HG03558 (cell line): ENCODE measurements around the gene BSND.

ENCODE experiments used
- ATAC-seq: cut with Tn5 transposase; IDR thresholded peaks from one replicate; pipeline ENCODE4 v1.9.1; 2021; ENCODE audit warnings: moderate number of reproducible peaks; ENCODE audit not compliant: unreplicated experiment; ENCODE audit errors: extremely low read depth

BSND gene

GRCh38 chr1:54989968-54990810, 8.5 kb upstream of the BSND start:
- ATAC-seq = no peak

GRCh38 chr1:54990916-54991315, 7.8 kb upstream of the BSND start:
- ATAC-seq = no peak

DNA sequence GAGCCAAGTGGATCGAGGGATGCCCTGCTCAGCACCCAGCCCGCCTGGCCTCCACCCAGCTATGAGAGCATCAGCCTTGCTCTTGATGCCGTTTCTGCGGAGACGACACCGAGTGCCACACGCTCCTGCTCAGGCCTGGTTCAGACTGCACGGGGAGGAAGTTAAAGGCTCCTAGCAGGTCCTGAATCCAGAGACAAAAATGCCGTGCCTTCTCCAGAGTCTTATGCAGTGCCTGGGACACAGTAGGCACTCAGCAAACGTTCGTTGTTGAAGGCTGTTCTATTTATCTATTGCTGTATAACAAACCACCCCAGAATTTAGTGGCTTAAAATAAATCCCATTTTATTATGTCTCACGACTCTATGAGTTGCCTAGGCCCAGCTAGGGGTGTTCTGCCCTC, 6.8 kb upstream of the BSND start:
- ATAC-seq = no peak

- no peak for ATAC-seq
Observed at GRCh38 chr1:54993140-54993539, 5.6 kb upstream of the BSND start.

- no peak for ATAC-seq
Observed at GRCh38 chr1:54994355-54994990, 4.3 kb upstream of the BSND start.

DNA sequence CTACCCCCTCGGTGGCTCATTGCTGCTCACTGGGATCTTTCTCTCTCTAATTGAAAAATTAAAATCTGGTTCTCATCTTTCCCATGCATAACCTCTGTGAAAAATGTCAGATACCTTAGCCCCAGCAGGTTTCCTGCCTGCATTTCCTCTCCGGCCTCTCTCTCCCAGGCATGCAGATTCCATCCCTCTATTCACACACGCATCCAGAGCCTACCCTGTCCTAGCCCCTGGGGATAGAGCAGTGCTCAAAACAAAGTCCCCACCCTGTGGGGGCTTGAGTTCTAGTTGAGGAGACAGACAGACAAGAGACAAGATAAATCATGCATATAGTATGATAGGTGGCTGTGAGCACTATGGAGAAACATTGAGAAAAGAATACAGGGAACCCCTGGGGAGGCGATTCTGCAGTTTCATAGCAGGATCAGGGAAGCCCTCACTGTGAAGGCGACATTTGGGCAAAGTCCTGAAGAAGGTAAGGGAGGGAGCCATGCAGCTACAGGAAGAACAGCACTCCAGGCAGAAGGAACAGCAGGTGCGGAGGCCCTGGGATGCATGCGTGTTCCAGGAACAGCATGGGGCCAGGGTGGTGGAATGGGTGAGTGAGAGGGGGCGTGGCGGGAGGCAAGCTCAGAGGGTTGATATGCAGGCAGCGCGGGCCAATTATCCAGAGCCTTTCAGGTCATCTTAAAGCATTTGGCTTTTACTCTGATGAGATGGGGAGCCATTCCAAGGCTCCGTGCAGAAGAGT, 3.5 kb upstream of the BSND start:
- ATAC-seq = no peak

- no peak for ATAC-seq
Observed at GRCh38 chr1:54995835-54996234, 2.9 kb upstream of the BSND start.

DNA sequence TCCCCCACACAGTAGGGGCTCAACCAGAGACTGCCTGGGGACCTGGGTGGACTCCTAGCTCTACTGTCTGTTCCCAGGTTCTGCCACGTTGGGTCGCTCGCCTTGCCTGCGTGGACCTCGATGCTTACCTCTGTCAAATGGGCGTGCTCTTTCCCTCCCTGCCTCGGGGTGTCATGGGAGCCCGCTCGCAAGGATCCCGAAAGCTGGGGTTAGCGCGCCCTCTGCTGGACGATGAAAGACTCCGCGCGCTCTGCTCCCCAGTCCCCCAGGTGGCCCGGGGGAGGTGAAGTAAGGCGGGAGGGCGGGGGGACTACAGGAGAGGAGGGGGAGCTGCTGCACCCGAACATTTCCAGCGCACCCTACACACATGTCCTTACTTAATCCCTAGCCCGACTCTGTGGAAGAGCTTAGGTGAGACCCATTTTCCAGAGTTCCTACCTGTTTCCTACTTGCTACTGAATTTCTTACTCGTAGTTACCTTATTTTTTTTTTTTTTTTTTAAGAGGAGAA, 2.3 kb upstream of the BSND start:
- ATAC-seq = no peak

GRCh38 chr1:54996869-54997710, 1.6 kb upstream of the BSND start:
- ATAC-seq = no peak

GRCh38 chr1:54997711-54997986, 1.1 kb upstream of the BSND start:
- no peak for ATAC-seq

DNA sequence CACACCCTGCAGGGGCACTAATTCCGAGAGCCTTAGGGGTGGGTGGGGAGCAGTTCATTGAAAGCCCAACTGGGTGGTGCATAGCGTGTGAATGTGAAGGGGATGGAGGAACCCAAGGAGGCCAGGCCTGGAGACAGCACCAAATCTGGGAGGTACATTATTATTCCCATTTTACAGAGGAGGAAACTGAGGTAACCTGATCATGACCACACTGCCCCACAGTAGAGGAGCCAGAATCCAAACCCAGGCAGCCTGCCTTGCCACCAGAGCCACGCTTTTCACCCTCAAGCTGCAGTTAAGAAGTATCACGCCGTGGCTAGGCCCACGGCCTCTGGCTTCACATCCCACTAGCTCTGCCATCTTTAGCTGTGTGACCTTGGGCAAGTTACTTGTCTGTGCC, 633 bp upstream of the BSND start:
- no peak for ATAC-seq

DNA sequence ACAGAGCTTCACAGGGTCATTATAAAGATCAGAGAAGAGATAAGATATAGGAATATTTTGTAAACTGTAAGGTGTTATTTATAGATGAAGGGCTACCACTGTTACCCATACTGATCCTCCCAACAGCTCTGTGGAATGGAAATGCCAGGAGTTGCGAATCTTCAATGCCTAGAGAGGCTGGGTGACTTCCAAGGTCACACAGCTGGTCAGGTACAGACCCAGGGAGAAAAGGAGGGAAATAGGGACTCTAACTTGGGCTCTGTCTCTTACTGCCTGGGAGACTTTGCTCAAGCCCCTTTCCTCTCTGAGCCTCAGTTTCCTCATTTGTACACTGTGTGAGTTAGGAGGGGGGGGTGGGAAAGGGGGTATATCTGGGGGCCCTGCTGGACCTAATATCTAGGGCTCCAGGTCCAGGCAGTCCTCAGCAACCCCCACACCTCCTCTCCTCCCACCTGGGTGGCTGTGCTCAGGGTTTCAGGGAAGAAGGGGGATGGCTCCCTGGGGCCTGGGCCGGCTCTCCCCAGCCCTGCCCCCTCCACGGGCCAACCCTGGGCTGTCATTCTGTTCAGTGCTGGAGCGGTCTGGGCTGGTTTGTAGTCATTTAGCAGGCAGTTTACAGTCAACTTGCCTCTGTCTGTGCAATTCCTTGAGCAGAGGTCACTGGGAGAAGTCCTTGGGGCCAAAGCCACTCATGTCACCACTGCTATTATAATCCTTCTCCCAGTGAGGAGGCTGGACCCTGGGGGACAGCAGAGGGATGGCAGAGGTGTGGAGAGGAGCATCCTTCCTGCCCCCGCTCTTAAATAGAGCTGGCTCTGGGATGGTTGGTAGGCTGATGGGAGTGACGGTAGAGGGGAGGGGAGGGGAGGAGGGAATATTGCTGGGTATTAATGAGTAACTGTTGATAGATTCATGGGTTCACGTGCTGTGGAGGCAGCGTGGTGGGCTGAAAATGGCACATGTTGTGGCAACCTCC, 1.7 kb downstream of the BSND start:
- no peak for ATAC-seq

DNA sequence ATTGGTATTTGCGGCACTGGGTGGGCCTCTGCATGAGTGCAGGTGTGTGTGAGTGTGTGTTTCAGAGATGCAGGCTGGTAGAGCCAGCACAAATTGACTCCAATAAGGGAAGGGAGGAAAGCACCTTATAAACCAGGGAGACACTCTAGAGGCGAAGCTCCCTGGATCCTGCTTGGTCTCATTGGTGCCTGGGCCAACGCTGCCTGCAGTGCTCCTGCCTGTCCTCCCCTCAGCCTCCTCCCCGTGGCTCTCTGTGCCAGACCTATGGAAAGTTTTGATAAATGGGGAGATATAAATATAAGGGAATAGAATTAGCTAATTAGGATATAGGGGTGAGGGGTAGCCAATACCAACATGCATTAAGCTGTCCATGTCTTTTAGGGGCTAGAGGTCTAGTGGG, 2.6 kb downstream of the BSND start:
- ATAC-seq = no peak

- no peak for ATAC-seq
Observed at GRCh38 chr1:55002686-55003085, 4.0 kb downstream of the BSND start.

DNA sequence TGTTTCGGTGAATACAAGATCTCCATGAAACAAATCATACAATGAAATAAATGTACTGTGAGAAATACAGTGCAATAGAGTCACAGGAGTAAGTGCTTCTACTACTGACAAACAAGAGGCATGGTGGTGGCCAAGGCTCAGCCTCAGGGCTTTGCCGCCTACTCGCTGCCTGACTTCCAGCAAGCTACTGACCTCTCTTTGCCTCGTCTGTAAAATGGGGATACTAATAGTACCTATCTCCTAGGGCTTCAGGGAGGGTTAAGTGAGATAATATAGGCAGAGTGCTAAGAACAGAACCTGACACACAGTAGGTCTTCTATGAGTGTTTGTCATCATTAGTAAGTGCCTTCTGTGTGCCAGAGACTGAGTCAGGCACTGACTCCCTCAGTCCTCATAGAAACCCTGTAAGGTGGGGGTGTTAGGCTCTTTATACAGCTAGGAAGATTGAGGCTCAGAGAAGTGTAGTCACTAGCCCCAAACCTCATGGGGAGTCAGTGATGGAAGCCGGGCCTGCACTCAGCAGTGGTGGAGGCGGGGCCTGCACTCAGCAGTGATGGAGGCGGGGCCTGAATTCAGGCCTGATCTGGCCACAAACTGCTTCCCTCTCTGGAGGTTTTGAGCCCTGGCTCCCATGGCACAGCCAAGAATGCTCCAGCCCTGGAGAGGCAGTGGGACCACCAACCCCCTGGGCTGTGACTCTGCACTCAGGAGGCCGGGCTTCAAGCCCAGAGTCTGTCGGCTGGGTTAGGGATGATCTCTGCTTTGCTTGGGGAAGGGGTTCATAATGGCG, 6.8 kb downstream of the BSND start:
- no peak for ATAC-seq

DNA sequence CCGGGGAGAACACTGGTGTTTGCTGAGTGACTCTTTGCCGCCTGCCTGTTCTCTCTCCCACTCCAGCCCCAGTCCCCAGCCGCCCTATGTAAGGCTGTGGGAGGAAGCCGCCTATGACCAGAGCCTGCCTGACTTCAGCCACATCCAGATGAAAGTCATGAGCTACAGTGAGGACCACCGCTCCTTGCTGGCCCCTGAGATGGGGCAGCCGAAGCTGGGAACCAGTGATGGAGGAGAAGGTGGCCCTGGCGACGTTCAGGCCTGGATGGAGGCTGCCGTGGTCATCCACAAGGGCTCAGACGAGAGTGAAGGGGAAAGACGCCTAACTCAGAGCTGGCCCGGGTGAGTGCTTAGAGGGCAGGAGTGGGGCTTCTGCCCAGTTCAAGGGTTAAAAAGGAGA, 8.2 kb downstream of the BSND start:
- ATAC-seq = no peak

DNA sequence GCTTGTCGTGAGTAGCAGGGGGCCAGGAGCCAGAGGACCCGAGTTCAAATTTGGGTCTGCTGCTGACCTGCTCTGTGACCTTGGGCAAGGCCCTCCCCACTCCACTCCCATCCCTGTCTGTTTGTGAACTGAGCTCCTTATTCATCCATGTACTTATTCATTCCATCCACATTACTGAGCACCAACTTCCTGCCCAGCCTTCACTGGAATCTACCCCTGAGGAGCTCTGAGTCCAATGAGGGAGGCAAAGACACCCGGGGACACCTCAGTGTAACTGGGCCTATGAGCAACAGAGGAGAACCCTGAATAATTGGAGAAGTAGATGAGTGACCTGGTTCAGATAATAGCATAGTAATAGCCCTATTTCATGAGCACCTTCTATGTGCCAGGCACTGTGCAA, 8.9 kb downstream of the BSND start:
- no peak for ATAC-seq

DNA sequence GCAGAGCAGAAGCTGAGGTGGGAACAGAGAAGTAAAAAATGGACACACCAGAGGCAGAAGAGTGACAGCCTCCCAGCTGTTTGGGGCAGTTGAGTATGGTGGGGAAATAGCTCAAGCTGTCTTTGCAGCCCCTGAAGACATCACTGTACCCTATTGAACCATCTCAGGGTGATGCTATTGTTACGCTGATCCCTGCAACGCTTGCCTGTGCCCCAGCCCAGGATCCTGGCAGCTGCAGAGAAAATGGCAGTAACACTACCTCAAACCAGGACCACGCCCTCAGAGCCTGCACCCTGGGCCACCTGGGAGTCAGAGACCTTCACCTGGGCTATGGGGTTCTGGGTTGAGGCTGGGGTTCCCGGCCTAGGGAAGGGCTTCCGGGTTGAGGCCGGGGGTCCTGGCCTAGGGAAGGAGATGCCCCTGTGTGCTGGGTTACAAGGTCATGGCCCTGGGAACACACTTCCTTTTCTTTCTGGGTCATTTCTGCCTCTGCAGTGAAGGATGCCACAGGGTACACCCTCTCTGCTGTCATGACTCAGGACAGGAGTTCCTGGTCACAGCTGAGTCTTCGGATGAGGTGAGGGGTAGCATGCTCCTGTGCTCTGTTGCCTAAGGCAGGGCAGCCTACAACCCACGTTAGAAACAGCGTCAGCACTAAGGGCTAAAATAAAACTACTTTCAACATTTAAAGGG, 11.6 kb downstream of the BSND start:
- no peak for ATAC-seq
